Sigmoid colon (tissue), 7 donors: ENCODE data around the gene ENOSF1. TPM values are rescaled to one million over a fixed set of nuclear protein-coding genes. Genes with fewer than 3 reads are reported as not detected.

Source experiments
- DNase-seq: peaks from one replicate; pipeline ENCODE4 v3.0.0-alpha.2; 2019
- H3K27ac ChIP-seq, 4 donors: fragments of 200-600 bp; sonication (generic); one replicate each; pipeline ENCODE4 v1.5.1; 2016 to 2019; ENCODE audit warnings: mild to moderate bottlenecking in 1 of 4
- H3K27me3 ChIP-seq, 3 donors: fragments of 200-600 bp; sonication (generic); one replicate each; pipeline ENCODE4 v1.5.1; 2019; ENCODE audit warnings: mild to moderate bottlenecking in 1 of 3
- H3K36me3 ChIP-seq, 4 donors: fragments of 200-600 bp; sonication (generic); one replicate each; pipeline ENCODE4 v1.5.1; 2016 to 2019
- H3K4me1 ChIP-seq, 4 donors: fragments of 200-600 bp; sonication (generic); one replicate each; pipeline ENCODE4 v1.5.1; 2017 to 2019
- H3K4me3 ChIP-seq, 4 donors: fragments of 200-600 bp; sonication (generic); one replicate each; pipeline ENCODE4 v1.5.1; 2017 to 2019; ENCODE audit warnings: mild to moderate bottlenecking in 2 of 4, moderate library complexity in 1 of 4
- H3K9me3 ChIP-seq, 4 donors: fragments of 200-600 bp in 3 of 4; sonication (generic) in 3 of 4; one replicate each; pipeline versions ENCODE4 v1.5.1 to v1.6.1; 2013 to 2019
- CTCF ChIP-seq, 4 experiments: fragments of 450-650 bp in 3 of 4; fragments of 200-600 bp in 1 of 4; IDR thresholded peaks; one replicate each; pipeline ENCODE4 v1.5.1; 2016 to 2019; ENCODE audit warnings: antibody characterized with exemption in 4 of 4, mild to moderate bottlenecking in 3 of 4, moderate library complexity in 2 of 4
- EP300 ChIP-seq, 4 donors: sonication (generic); formaldehyde crosslinking; IDR thresholded peaks; one replicate each; pipeline ENCODE4 v1.6.1; 2017; ENCODE audit warnings: antibody characterized with exemption in 4 of 4
- POLR2A ChIP-seq, 2 donors: fragments of 450-650 bp; IDR thresholded peaks; one replicate each; pipeline ENCODE4 v1.6.1; 2016; ENCODE audit warnings: antibody characterized with exemption in 2 of 2, mild to moderate bottlenecking in 2 of 2, moderate library complexity in 2 of 2
- POLR2AphosphoS5 ChIP-seq, 4 donors: sonication (generic); formaldehyde crosslinking; IDR thresholded peaks; one replicate each; pipeline ENCODE4 v1.6.1; 2017; ENCODE audit warnings: antibody characterized with exemption in 4 of 4
- WGBS, 2 donors: extraction: QIAGEN DNeasy Blood & Tissue Kit; methylation state at CpG; one replicate each; pipeline ENCODE4 v1.1.7; 2013; 5-methylcytosine and 5-hydroxymethylcytosine counted together
- intact Hi-C: fragments of 100-400 bp; cut with DNase I; formaldehyde crosslinking; loops from one replicate; pipeline ENCODE4 v1.15.1; 2023
- polyA plus RNA-seq, 3 donors: library from polyadenylated mRNA; stranded (reverse); fragments of 200-250 nt; gene quantifications; one replicate each; pipeline ENCODE4 v1.2.3, GENCODE V29; 2013
- total RNA-seq, 4 donors: library from RNA; depleted of rRNA; stranded (reverse); fragments of >200 nt; gene quantifications; one replicate each; pipeline ENCODE4 v1.1.0, GENCODE V29; 2016
- donor health status: healthy with polysubstance abuse.
- donor health status: Bipolar disorder and iron deficiency.
- donor health status: healthy.

Gene ENOSF1
- total and polyA plus RNA-seq, 7 donors = 16.8 to 56.9 (median 43.6) TPM

- Histone ChIP-seq H3K4me1 (peaks cover 0 to 28% (median 23%) of the 10 kb centered on the region in 4 donors), H3K27ac (no peak overlapping the region), H3K9me3 (no peaks in the 10 kb centered on the region), H3K27me3 (no peaks in the 10 kb centered on the region), H3K4me3 (no peak overlapping the region), H3K36me3 (peaks cover 3 to 63% (median 9%) of the 10 kb centered on the region in 4 donors)
- no peak for DNase-seq
- 53 to 80% methylated on average over 4 of the region's 4 CpGs for WGBS, 2 donors
- TF ChIP-seq POLR2AphosphoS5 (IDR thresholded peaks at IDR 0.05) = no peak
- TF ChIP-seq CTCF (IDR thresholded peaks at IDR 0.05) = no peak
- no peak for TF ChIP-seq POLR2A (IDR thresholded peaks at IDR 0.05)
- no peak for TF ChIP-seq EP300 (IDR thresholded peaks at IDR 0.05)
- intact Hi-C loops = no loop called here
These were observed 35.3 kb downstream of the ENOSF1 start for GRCh38 chr18:677145-677544.

DNA sequence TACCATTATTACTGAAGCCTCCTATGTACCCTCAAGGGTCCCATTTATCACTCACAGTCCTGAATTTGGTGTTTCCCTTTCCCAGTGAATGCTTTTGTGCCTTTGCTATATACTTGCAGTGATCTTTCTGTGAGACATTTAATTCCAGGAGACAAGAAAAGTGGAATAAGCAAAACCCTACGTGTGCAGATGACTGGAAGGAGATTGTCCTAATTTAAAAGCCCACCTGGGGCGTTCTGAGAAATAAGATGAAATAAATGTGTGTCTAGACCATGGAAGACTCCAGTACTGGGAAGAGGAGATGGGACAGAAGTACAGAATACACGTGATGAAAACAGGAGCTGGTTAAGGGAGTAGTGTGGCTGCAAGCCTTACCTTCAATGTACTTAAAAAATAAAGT lies 35.7 kb downstream of the ENOSF1 start:
- no peak overlapping the region for H3K4me3 ChIP-seq
- H3K27ac ChIP-seq = no peak overlapping the region
- 85 to 90% methylated on average over 3 of the region's 3 CpGs for WGBS, 2 donors
- H3K9me3 ChIP-seq = no peaks in the 10 kb centered on the region
- H3K36me3 ChIP-seq = peaks cover 0 to 58% (median 5%) of the 10 kb centered on the region in 4 donors
- no peak for DNase-seq
- intact Hi-C loops = no loop called here
- H3K27me3 ChIP-seq = no peaks in the 10 kb centered on the region
- TF ChIP-seq POLR2AphosphoS5 (IDR thresholded peaks at IDR 0.05) = no peak
- TF ChIP-seq POLR2A (IDR thresholded peaks at IDR 0.05) = no peak
- no peak for TF ChIP-seq CTCF (IDR thresholded peaks at IDR 0.05)
- no peak for TF ChIP-seq EP300 (IDR thresholded peaks at IDR 0.05)
- peaks cover 0 to 28% (median 23%) of the 10 kb centered on the region in 4 donors for H3K4me1 ChIP-seq

GRCh38 chr18:676069-676468 lies 36.4 kb downstream of the ENOSF1 start:
- Histone ChIP-seq H3K4me1 (peaks cover 0 to 28% (median 23%) of the 10 kb centered on the region in 4 donors), H3K4me3 (no peak overlapping the region), H3K27ac (no peak overlapping the region), H3K9me3 (no peaks in the 10 kb centered on the region), H3K36me3 (peaks cover 0 to 52% (median 2%) of the 10 kb centered on the region in 4 donors), H3K27me3 (no peaks in the 10 kb centered on the region)
- 85 to 92% methylated on average over 5 of the region's 5 CpGs for WGBS, 2 donors
- no peak for DNase-seq
- intact Hi-C loops = no loop called here
- TF ChIP-seq POLR2A (IDR thresholded peaks at IDR 0.05) = no peak
- TF ChIP-seq CTCF (IDR thresholded peaks at IDR 0.05) = no peak
- no peak for TF ChIP-seq POLR2AphosphoS5 (IDR thresholded peaks at IDR 0.05)
- TF ChIP-seq EP300 (IDR thresholded peaks at IDR 0.05) = no peak

DNA sequence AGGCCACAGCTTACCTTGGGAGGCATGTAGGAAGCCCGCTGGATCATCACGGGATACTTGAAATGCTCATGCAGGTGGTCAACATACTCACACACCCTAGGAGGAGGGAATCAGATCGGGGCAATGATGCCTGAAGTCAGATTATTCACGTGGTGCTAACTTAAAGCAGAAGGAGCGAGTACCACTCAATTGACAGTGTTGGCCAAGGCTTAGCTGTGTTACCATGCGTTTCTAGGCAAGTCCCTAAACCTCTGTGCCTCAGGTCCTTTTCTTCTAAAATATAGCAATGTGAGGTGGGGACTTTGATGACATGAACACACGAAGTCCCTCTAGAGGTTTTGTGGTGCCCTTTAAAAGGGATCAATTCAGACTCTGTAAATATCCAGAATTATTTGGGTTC lies 37.1 kb downstream of the ENOSF1 start:
- no peaks in the 10 kb centered on the region for H3K27me3 ChIP-seq
- DNase-seq = no peak
- WGBS, 2 donors = 93% methylated on average over 7 of the region's 7 CpGs
- H3K27ac ChIP-seq = no peak overlapping the region
- intact Hi-C loops = no loop called here
- H3K4me3 ChIP-seq = no peak overlapping the region
- no peaks in the 10 kb centered on the region for H3K9me3 ChIP-seq
- H3K4me1 ChIP-seq = peaks cover 0 to 28% (median 23%) of the 10 kb centered on the region in 4 donors
- H3K36me3 ChIP-seq = peaks cover 0 to 49% (median 2%) of the 10 kb centered on the region in 4 donors
- no peak for TF ChIP-seq CTCF (IDR thresholded peaks at IDR 0.05)
- no peak for TF ChIP-seq POLR2A (IDR thresholded peaks at IDR 0.05)
- TF ChIP-seq POLR2AphosphoS5 (IDR thresholded peaks at IDR 0.05) = no peak
- TF ChIP-seq EP300 (IDR thresholded peaks at IDR 0.05) = no peak

- Histone ChIP-seq H3K27ac (peak overlapping the region in 3 of 4 donors; percentile 30 to 48 (median 39)), H3K9me3 (no peaks in the 10 kb centered on the region), H3K4me3 (no peak overlapping the region), H3K27me3 (no peaks in the 10 kb centered on the region), H3K36me3 (peaks cover 0 to 36% (median 0%) of the 10 kb centered on the region in 4 donors), H3K4me1 (peaks cover 0 to 28% (median 23%) of the 10 kb centered on the region in 4 donors)
- no peak for DNase-seq
- 65 to 69% methylated on average over 5 of the region's 5 CpGs for WGBS, 2 donors
- intact Hi-C loops = no loop called here
- TF ChIP-seq EP300 (IDR thresholded peaks at IDR 0.05) (no peak), POLR2A (IDR thresholded peaks at IDR 0.05) (no peak), POLR2AphosphoS5 (IDR thresholded peaks at IDR 0.05) (peak in 2 of 4 donors; percentile 45 to 48)
These were observed 38.7 kb downstream of the ENOSF1 start for GRCh38 chr18:673769-674168.
